Activated CD8-positive, alpha-beta T cell treated with anti-CD3 and anti-CD28 coated beads for 36 hours (primary cell): ENCODE measurements around the gene LHX4. TPM values are rescaled to one million over a fixed set of nuclear protein-coding genes. Genes with fewer than 3 reads are reported as not detected.

Experiments
- ATAC-seq: fragments of 200-7000 bp; cut with Tn5 transposase; one replicate; pipeline ENCODE4 v1.10.0; 2021; ENCODE audit warnings: mild to moderate bottlenecking, moderate library complexity
- CTCF ChIA-PET: fragments of 350-600 bp; sonication (Branson Sonifier 250); formaldehyde crosslinking; loops from one replicate; lab custom pipeline; 2021; ENCODE audit warnings: antibody characterized with exemption; lab: Charles Lee
- POLR2A ChIA-PET: fragments of 350-600 bp; sonication (Branson Sonifier 250); formaldehyde crosslinking; loops from one replicate; lab custom pipeline; 2021; ENCODE audit warnings: antibody characterized with exemption; lab: Charles Lee
- DNase-seq: peaks from one replicate; pipeline ENCODE4 v3.0.0-alpha.2; 2020
- H3K27ac Mint-ChIP-seq: one replicate; pipeline ENCODE4 v1.8.0; 2021; ENCODE audit warnings: mild to moderate bottlenecking, mixed read lengths
- H3K27me3 Mint-ChIP-seq: one replicate; pipeline ENCODE4 v1.8.0; 2021; ENCODE audit warnings: mixed read lengths
- H3K36me3 Mint-ChIP-seq: one replicate; pipeline ENCODE4 v1.8.0; 2021; ENCODE audit warnings: low read depth, mixed read lengths
- H3K4me1 Mint-ChIP-seq: one replicate; pipeline ENCODE4 v1.8.0; 2021; ENCODE audit warnings: low read depth, mixed read lengths
- H3K4me3 Mint-ChIP-seq: one replicate; pipeline ENCODE4 v1.8.0; 2021; ENCODE audit warnings: mild to moderate bottlenecking, moderate library complexity, mixed read lengths
- H3K9me3 Mint-ChIP-seq: one replicate; pipeline ENCODE4 v1.8.0; 2021; ENCODE audit warnings: mixed read lengths
- CTCF ChIP-seq: fragments of 200-600 bp; IDR thresholded peaks from one replicate; pipeline ENCODE4 v1.8.0; 2022; ENCODE audit warnings: antibody characterized with exemption, mild to moderate bottlenecking
- intact Hi-C: fragments of 100-400 bp; cut with micrococcal nuclease; formaldehyde crosslinking; loops from one replicate; pipeline ENCODE4 v1.10.0; 2022
- total RNA-seq, 2 experiments: library from RNA; stranded (reverse); gene quantifications; one replicate each; pipeline ENCODE4 v1.2.3, GENCODE V29; 2021

The LHX4 gene
- total RNA-seq, 2 experiments from 2014 or later = not detected

GRCh38 chr1:180187626-180188025 is 42.4 kb upstream of the LHX4 start:
- H3K27ac Mint-ChIP-seq = no peak overlapping the region

GRCh38 chr1:180188091-180188506 is 42.0 kb upstream of the LHX4 start:
- ATAC-seq (no peak), DNase-seq (peak; percentile 18)
- H3K9me3 Mint-ChIP-seq = no peaks in the 10 kb centered on the region
- ChIA-PET CTCF (interaction anchor here (0.6 to 2.7 kb wide), 10 partner anchors 9 to 482 kb away, joined by 3 to 17 read pairs (median 4); no protein-coding TSS in a partner anchor), POLR2A (interaction anchor here (1.0 kb wide), 1 partner anchor 8 kb away, joined by 3 read pairs; no protein-coding TSS in a partner anchor)
- no peak overlapping the region for H3K27ac Mint-ChIP-seq
- peaks cover 2% of the 10 kb centered on the region for H3K36me3 Mint-ChIP-seq
- intact Hi-C loops = no loop called here
- H3K4me3 Mint-ChIP-seq = no peak overlapping the region
- H3K4me1 Mint-ChIP-seq = peaks cover 17% of the 10 kb centered on the region
- peak; percentile 27 for TF ChIP-seq CTCF
- H3K27me3 Mint-ChIP-seq = no peaks in the 10 kb centered on the region

More at GRCh38 chr1:180187626-180188025, 42.4 kb upstream of the LHX4 start:
- no peak for ATAC-seq
- no peak for DNase-seq
- intact Hi-C loops = no loop called here
- Mint-ChIP-seq H3K4me1 (peaks cover 16% of the 10 kb centered on the region), H3K27me3 (no peaks in the 10 kb centered on the region), H3K4me3 (no peak overlapping the region), H3K9me3 (no peaks in the 10 kb centered on the region), H3K36me3 (peaks cover 2% of the 10 kb centered on the region)
- CTCF ChIA-PET = interaction anchor here (0.6 to 2.7 kb wide), 8 partner anchors 9 to 481 kb away, joined by 3 to 17 read pairs (median 4); no protein-coding TSS in a partner anchor
- POLR2A ChIA-PET = interaction anchor here (1.0 kb wide), 1 partner anchor 8 kb away, joined by 3 read pairs; no protein-coding TSS in a partner anchor
- no peak for TF ChIP-seq CTCF

GRCh38 chr1:180188684-180189175 is 41.3 kb upstream of the LHX4 start:
- intact Hi-C loops = no loop called here
- POLR2A ChIA-PET = interaction anchor here (1.0 kb wide), 1 partner anchor 9 kb away, joined by 3 read pairs; no protein-coding TSS in a partner anchor
- Mint-ChIP-seq H3K27ac (no peak overlapping the region), H3K36me3 (peaks cover 2% of the 10 kb centered on the region), H3K9me3 (no peaks in the 10 kb centered on the region), H3K4me3 (no peak overlapping the region), H3K27me3 (no peaks in the 10 kb centered on the region), H3K4me1 (peaks cover 17% of the 10 kb centered on the region)
- no peak for TF ChIP-seq CTCF
- ATAC-seq (no peak), DNase-seq (no peak)
- CTCF ChIA-PET = interaction anchor here (1.1 to 2.7 kb wide), 5 partner anchors 8 to 294 kb away, joined by 3 to 17 read pairs (median 5); no protein-coding TSS in a partner anchor

GRCh38 chr1:180190091-180190490 is 40.0 kb upstream of the LHX4 start:
- ChIA-PET CTCF (interaction anchor here (1.6 to 1.8 kb wide), 2 partner anchors 9 to 11 kb away, joined by 5 to 11 read pairs; no protein-coding TSS in a partner anchor), POLR2A (no interaction called here)
- Mint-ChIP-seq H3K36me3 (peaks cover 2% of the 10 kb centered on the region), H3K9me3 (no peaks in the 10 kb centered on the region), H3K27me3 (no peaks in the 10 kb centered on the region), H3K27ac (no peak overlapping the region), H3K4me3 (no peak overlapping the region), H3K4me1 (peaks cover 17% of the 10 kb centered on the region)
- TF ChIP-seq CTCF = no peak
- intact Hi-C loops = no loop called here
- no peak for DNase-seq
- ATAC-seq = no peak

GRCh38 chr1:180192172-180192571 is 37.9 kb upstream of the LHX4 start:
- Mint-ChIP-seq H3K36me3 (peaks cover 2% of the 10 kb centered on the region), H3K4me3 (no peak overlapping the region), H3K27me3 (no peaks in the 10 kb centered on the region), H3K27ac (peak overlapping the region; percentile 25), H3K4me1 (peaks cover 17% of the 10 kb centered on the region), H3K9me3 (no peaks in the 10 kb centered on the region)
- peak; percentile 63 for ATAC-seq
- TF ChIP-seq CTCF = no peak
- DNase-seq = peak; percentile 28
- intact Hi-C loops = no loop called here
- POLR2A ChIA-PET = no interaction called here
- CTCF ChIA-PET = interaction anchor here (0.8 to 1.1 kb wide), 2 partner anchors 11 to 60 kb away, joined by 4 read pairs; no protein-coding TSS in a partner anchor
